H9 (cell line): Measurements from ENCODE around the gene MAPKAPK2. TPM values are rescaled to one million over a fixed set of nuclear protein-coding genes. Genes with fewer than 3 reads are reported as not detected.
A peak's percentile ranks its signal among the peaks of the same experiment; 100 is the strongest.

ENCODE experiments used
- DNase-seq: peaks from one replicate; pipeline ENCODE4 v3.0.0-alpha.2; 2017
- H2AFZ ChIP-seq: one replicate; pipeline ENCODE4 v1.6.1; 2013; ENCODE audit warnings: mild to moderate bottlenecking, low read length, control low read depth, moderate library complexity
- H2AK5ac ChIP-seq: 2 replicates; pipeline ENCODE4 v1.6.1; 2013; ENCODE audit warnings: low read length, control low read depth, mixed read lengths; ENCODE audit not compliant: insufficient read length
- H2BK120ac ChIP-seq: one replicate; pipeline ENCODE4 v1.6.1; 2013; ENCODE audit warnings: low read depth, mild to moderate bottlenecking, low read length, control low read depth, inconsistent platforms; ENCODE audit not compliant: poor library complexity, severe bottlenecking
- H2BK12ac ChIP-seq: 2 replicates; pipeline ENCODE4 v1.6.1; 2013; ENCODE audit warnings: low read length, control low read depth, mixed read lengths, low read depth; ENCODE audit not compliant: insufficient read length
- H2BK15ac ChIP-seq: 2 replicates; pipeline ENCODE4 v1.6.1; 2013; ENCODE audit warnings: low read depth, low read length, control low read depth
- H2BK20ac ChIP-seq: one replicate; pipeline ENCODE4 v1.6.1; 2013; ENCODE audit warnings: low read depth, mild to moderate bottlenecking, low read length, control low read depth, inconsistent platforms; ENCODE audit not compliant: poor library complexity, severe bottlenecking
- H2BK5ac ChIP-seq: 2 replicates; pipeline ENCODE4 v1.6.1; 2013; ENCODE audit warnings: low read length, control low read depth, mixed read lengths; ENCODE audit not compliant: insufficient read length
- H3K14ac ChIP-seq: 2 replicates; pipeline ENCODE4 v1.6.1; 2013; ENCODE audit warnings: low read length, control low read depth; ENCODE audit not compliant: insufficient read depth
- H3K18ac ChIP-seq: 2 replicates; pipeline ENCODE4 v1.6.1; 2013; ENCODE audit warnings: low read depth, mild to moderate bottlenecking, mixed read lengths, low read length, control low read depth; ENCODE audit not compliant: insufficient read length
- H3K23ac ChIP-seq: 2 replicates; pipeline ENCODE4 v1.6.1; 2013; ENCODE audit warnings: low read length, control low read depth, mixed read lengths, low read depth; ENCODE audit not compliant: insufficient read length
- H3K23me2 ChIP-seq: 2 replicates; pipeline ENCODE4 v1.6.1; 2013; ENCODE audit warnings: low read depth, mild to moderate bottlenecking, mixed read lengths, low read length, control low read depth; ENCODE audit not compliant: insufficient read length, poor library complexity, severe bottlenecking
- H3K27ac ChIP-seq: 2 replicates; pipeline ENCODE4 v1.5.1; 2013; ENCODE audit warnings: low read length, control low read depth, mixed read lengths, low read depth; ENCODE audit not compliant: insufficient read length
- H3K27me3 ChIP-seq: 2 replicates; pipeline ENCODE4 v1.6.1; 2013; ENCODE audit warnings: low read length, control low read depth, inconsistent platforms; ENCODE audit not compliant: insufficient read depth
- H3K4ac ChIP-seq: 2 replicates; pipeline ENCODE4 v1.6.1; 2013; ENCODE audit warnings: low read depth, mild to moderate bottlenecking, control low read depth, inconsistent platforms, low read length, moderate library complexity
- H3K4me1 ChIP-seq: 2 replicates; pipeline ENCODE4 v1.6.1; 2013; ENCODE audit warnings: low read length, control low read depth, inconsistent platforms; ENCODE audit not compliant: insufficient read depth
- H3K4me2 ChIP-seq: 2 replicates; pipeline ENCODE4 v1.6.1; 2013; ENCODE audit warnings: low read length, control low read depth, mixed read lengths; ENCODE audit not compliant: insufficient read length, insufficient read depth
- H3K56ac ChIP-seq: 2 replicates; pipeline ENCODE4 v1.6.1; 2013; ENCODE audit warnings: low read depth, mild to moderate bottlenecking, mixed read lengths, low read length, control low read depth; ENCODE audit not compliant: insufficient read length
- H3K79me1 ChIP-seq: 2 replicates; pipeline ENCODE4 v1.6.1; 2013; ENCODE audit warnings: low read depth, mild to moderate bottlenecking, moderate library complexity, low read length, control low read depth, inconsistent platforms; ENCODE audit not compliant: insufficient read depth, poor library complexity, severe bottlenecking
- H3K79me2 ChIP-seq: 2 replicates; pipeline ENCODE4 v1.6.1; 2013; ENCODE audit warnings: low read length, control low read depth, inconsistent platforms; ENCODE audit not compliant: insufficient read depth
- H3K9ac ChIP-seq: 2 replicates; pipeline ENCODE4 v1.6.1; 2013; ENCODE audit warnings: low read length, control low read depth, mixed read lengths; ENCODE audit not compliant: insufficient read length; ENCODE audit errors: extremely low read depth
- H3K9me3 ChIP-seq: one replicate; pipeline ENCODE4 v1.6.1; 2013; ENCODE audit warnings: low read depth, low read length, inconsistent platforms; ENCODE audit not compliant: control insufficient read depth
- H3T11ph ChIP-seq: one replicate; pipeline ENCODE4 v1.6.1; 2013; ENCODE audit warnings: mild to moderate bottlenecking, low read length, control low read depth, inconsistent platforms
- H4K20me1 ChIP-seq: one replicate; pipeline ENCODE4 v1.6.1; 2013; ENCODE audit not compliant: control insufficient read depth, insufficient read length, insufficient read depth
- H4K5ac ChIP-seq: 2 replicates; pipeline ENCODE4 v1.6.1; 2013; ENCODE audit warnings: low read depth, mild to moderate bottlenecking, mixed read lengths, low read length, control low read depth; ENCODE audit not compliant: insufficient read length
- H4K8ac ChIP-seq: replicated peaks from 2 replicates; pipeline ENCODE4 v1.6.1; 2013; ENCODE audit warnings: low read length, control low read depth, mixed read lengths, low read depth; ENCODE audit not compliant: insufficient read length
- H4K91ac ChIP-seq: 2 replicates; pipeline ENCODE4 v1.6.1; 2013; ENCODE audit warnings: low read depth, mild to moderate bottlenecking, moderate library complexity, mixed read lengths, low read length, control low read depth; ENCODE audit not compliant: insufficient read length
- H3K27ac Mint-ChIP-seq, 3 experiments: 2 replicates in 2 of 3; 3 replicates in 1 of 3; pipeline ENCODE4 v1.8.0; 2020 to 2021; ENCODE audit warnings: mixed read lengths in 3 of 3, mild to moderate bottlenecking in 1 of 3, moderate library complexity in 1 of 3
- H3K27me3 Mint-ChIP-seq: 2 replicates; pipeline ENCODE4 v1.8.0; 2021; ENCODE audit warnings: low read depth, mild to moderate bottlenecking, moderate library complexity, mixed read lengths
- H3K36me3 Mint-ChIP-seq, 3 experiments: 2 replicates in 2 of 3; 3 replicates in 1 of 3; pipeline ENCODE4 v1.8.0; 2020 to 2021; ENCODE audit warnings: low read depth in 3 of 3, mixed read lengths in 3 of 3; ENCODE audit not compliant: insufficient read depth in 1 of 3
- H3K4me1 Mint-ChIP-seq, 2 experiments: 2 replicates each; pipeline ENCODE4 v1.8.0; 2020; ENCODE audit warnings: mixed read lengths in 2 of 2
- H3K4me3 Mint-ChIP-seq, 2 experiments: 2 replicates in 1 of 2; 3 replicates in 1 of 2; pipeline ENCODE4 v1.8.0; 2020 to 2021; ENCODE audit warnings: mild to moderate bottlenecking in 2 of 2, mixed read lengths in 2 of 2, moderate library complexity in 1 of 2
- H3K9me3 Mint-ChIP-seq, 2 experiments: 2 replicates in 1 of 2; 3 replicates in 1 of 2; pipeline ENCODE4 v1.8.0; 2020; ENCODE audit warnings: mild to moderate bottlenecking in 2 of 2, mixed read lengths in 2 of 2, moderate library complexity in 1 of 2
- CTCF ChIP-seq: fragments of 200-600 bp; sonication (generic); conservative IDR thresholded peaks from 3 replicates; pipeline ENCODE4 v1.8.0; 2021; ENCODE audit warnings: antibody characterized with exemption, mild to moderate bottlenecking
- WGBS: extraction: QIAGEN DNeasy Blood & Tissue Kit; methylation state at CpG from one replicate; pipeline ENCODE4 v1.1.7; 2013; ENCODE audit warnings: missing lambda C conversion rate, low lambda C conversion rate, mixed read lengths; ENCODE audit not compliant: insufficient read length; ENCODE audit errors: extremely low coverage; 5-methylcytosine and 5-hydroxymethylcytosine counted together
- total RNA-seq: library from RNA; stranded (reverse); gene quantifications from 2 replicates; pipeline ENCODE4 v1.2.1, GENCODE V29; 2021

MAPKAPK2 gene
- total RNA-seq, 1 experiment from 2014 or later, result 50.1 TPM

GRCh38 chr1:206734499-206735142 is 49.9 kb downstream of the MAPKAPK2 start:
- Histone ChIP-seq H3K4me2 (no peak overlapping the region), H3K4ac (no peak overlapping the region), H4K8ac (no peak overlapping the region), H3K18ac (no peak overlapping the region), H3K27ac (no peak overlapping the region), H3K23me2 (no peaks in the 10 kb centered on the region), H2BK5ac (no peak overlapping the region), H3K56ac (no peak overlapping the region), H2BK12ac (no peak overlapping the region), H4K5ac (no peak overlapping the region), H3K23ac (no peak overlapping the region), H2BK120ac (no peak overlapping the region), H2AK5ac (no peak overlapping the region), H3K79me2 (no peaks in the 10 kb centered on the region), H3K9ac (no peak overlapping the region), H3T11ph (no peak overlapping the region), H3K9me3 (no peaks in the 10 kb centered on the region), H2BK15ac (no peak overlapping the region), H4K20me1 (no peaks in the 10 kb centered on the region), H2AFZ (no peak overlapping the region), H2BK20ac (no peak overlapping the region), H3K27me3 (no peaks in the 10 kb centered on the region), H3K79me1 (no peaks in the 10 kb centered on the region), H4K91ac (no peak overlapping the region), H3K14ac (no peak overlapping the region), H3K4me1 (peaks cover 2% of the 10 kb centered on the region; the same call in 1 of the 2 replicates)
- Mint-ChIP-seq H3K9me3 (no peaks in the 10 kb centered on the region), H3K27ac (no peak overlapping the region), H3K27me3 (no peaks in the 10 kb centered on the region; the same call in 1 of the 2 replicates), H3K36me3 (peaks cover 4 to 30% (median 25%) of the 10 kb centered on the region in 3 experiments; a peak in 6 of 7 replicates), H3K4me3 (no peak overlapping the region), H3K4me1 (peaks cover 8 to 9% of the 10 kb centered on the region in 2 experiments)
- peak; percentile 76 for TF ChIP-seq CTCF
- no CpG with 5 or more reads among the region's 9 CpGs for WGBS
- DNase-seq, result peak; percentile 70
